HG03025 (cell line): ENCODE results near the gene SECISBP2.
"Not testable (repeated sequence)": the region's sequence is repeated elsewhere in the genome, so short reads cannot be mapped to it uniquely, and the experiment has no call there.

ENCODE experiments used
- ATAC-seq: cut with Tn5 transposase; IDR thresholded peaks from one replicate; pipeline ENCODE4 v1.9.1; 2021; ENCODE audit warnings: mild to moderate bottlenecking, moderate library complexity; ENCODE audit not compliant: unreplicated experiment, low FRiP score

The SECISBP2 gene

GRCh38 chr9:89318123-89319014 is at the start of gene SECISBP2:
Gene SECISBP2 (plus strand): TSS chr9:89318500. CDS start chr9:89318577, 77 bp downstream.
- peak; percentile 87 for ATAC-seq

DNA sequence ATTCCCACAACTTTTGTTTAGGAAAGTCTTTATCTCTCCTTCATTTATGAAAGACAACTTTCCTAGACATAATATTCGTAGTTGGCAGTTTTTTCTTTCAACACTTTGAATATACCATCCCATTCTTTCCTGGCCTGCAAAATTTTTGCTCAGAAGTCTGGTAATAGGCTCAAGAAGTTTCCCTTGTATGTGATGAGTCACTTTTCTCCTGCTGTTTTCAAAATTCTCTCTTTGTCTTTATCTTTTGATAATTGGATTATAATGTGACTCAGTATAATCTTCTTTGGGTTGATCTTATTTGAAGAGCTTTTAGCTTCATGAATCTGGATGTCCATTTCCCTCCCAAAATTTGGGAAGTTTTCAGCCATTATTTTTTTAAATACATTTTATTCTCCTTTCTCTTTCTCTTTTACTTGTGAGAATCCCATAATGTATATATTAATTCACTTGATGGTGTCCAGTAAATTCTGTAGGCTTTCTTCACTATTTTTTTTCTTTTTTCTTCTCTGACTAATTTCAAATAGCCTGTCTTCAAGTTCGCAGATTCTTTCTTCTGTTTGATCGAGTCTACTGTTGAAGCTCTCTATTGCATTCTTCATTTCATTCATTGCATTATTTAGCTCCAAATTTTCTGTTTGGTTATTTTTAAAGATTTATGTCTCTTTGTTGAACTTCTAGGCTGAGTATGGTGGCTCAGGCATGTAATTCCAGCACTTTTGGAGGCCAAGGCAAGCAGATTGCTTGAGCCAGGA is 44.6 kb upstream of the SECISBP2 start:
- ATAC-seq: no peak

GRCh38 chr9:89274838-89275237 is 43.5 kb upstream of the SECISBP2 start:
- ATAC-seq: no peak

GRCh38 chr9:89276040-89276439 is 42.3 kb upstream of the SECISBP2 start:
- ATAC-seq: not testable (repeated sequence)

DNA sequence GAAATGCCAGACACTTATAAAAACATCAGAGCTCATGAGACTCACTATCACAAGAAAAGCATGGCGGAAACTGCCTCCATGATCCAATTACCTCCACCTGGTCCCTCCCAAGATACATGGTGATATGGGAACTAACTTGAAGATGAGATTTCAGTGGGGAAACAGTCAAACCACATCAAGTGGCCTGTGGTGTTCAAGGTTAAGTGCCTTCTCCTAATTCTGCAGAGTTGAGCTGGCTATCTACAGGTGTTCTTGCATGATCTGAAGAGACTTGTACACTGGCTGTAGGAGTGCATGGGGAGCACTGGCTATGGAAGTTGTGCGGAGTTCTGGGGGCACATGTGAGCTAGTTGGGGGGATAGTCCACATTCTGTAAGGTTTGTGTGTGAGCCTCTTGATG is 41.3 kb upstream of the SECISBP2 start:
- ATAC-seq: no peak

GRCh38 chr9:89277454-89277853 is 40.8 kb upstream of the SECISBP2 start:
- ATAC-seq: no peak

DNA sequence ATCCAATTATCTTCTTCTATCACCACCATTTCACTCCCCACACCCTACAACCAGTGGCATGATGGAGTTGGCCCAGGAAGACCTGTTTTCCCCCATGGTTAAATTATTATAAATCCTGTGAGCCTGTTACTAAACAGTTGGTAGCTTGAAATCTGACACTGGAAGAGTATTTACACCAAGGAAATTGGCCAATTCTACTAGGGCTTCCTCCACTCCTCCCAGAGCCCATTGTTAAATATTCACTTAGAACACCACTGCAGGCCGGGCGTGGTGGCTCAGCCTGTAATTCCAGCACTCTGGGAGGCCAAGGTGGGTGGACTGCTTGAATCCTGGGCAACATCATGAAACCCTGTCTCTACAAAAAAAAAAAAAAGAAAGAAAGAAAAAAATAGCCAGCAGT is 39.7 kb upstream of the SECISBP2 start:
- ATAC-seq: no peak

- ATAC-seq: no peak
These were observed 39.1 kb upstream of the SECISBP2 start for GRCh38 chr9:89278997-89279739.

DNA sequence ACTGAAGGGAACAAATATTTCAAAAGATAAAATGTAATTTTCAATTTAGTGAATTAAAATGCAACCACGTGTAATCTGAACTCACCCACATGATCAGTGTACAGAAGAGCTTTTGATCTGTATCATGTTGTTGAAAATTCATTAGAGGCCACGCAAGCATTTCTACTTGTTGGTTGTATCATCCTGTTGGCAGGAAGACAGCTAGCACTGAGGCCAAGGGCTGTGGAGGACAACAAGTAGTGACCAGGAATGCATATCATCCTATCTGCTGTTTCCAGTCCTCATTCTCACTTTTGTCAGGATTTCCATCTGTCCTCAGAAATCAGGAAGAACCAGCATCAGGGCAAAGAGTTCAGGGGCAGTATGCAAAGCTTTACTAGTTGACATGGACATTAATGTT is 37.2 kb upstream of the SECISBP2 start:
- ATAC-seq: no peak

DNA sequence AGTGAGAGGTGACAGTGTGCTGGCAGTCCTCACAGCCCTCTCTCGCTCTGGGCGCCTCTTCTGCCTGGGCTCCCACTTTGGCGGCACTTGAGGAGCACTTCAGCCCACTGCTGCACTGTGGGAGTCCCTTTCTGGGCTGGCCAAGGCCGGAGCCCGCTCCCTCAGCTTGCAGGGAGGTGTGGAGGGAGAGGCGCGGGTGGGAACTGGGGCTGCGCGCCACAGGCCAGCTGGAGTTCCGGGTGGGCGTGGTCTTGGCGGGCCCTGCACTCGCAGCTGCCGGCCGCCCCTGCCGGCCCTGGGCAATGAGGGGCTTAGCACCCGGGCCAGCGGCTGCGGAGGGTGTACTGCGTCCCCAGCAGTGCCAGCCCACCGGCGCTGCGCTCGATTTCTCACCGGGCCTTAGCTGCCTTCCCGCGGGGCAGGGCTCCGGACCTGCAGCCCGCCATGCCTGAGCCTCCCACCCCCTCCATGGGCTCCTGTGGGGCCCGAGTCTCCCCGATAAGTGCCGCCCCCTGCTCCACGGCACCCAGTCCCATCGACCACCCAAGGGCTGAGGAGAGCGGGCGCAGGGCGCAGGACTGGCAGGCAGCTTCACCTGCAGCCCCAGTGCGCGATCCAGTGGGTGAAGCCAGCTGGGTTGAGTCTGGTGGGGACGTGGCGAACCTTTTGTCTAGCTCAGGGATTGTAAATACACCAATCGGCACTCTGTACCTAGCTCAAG is 35.9 kb upstream of the SECISBP2 start:
- not testable (repeated sequence) for ATAC-seq

DNA sequence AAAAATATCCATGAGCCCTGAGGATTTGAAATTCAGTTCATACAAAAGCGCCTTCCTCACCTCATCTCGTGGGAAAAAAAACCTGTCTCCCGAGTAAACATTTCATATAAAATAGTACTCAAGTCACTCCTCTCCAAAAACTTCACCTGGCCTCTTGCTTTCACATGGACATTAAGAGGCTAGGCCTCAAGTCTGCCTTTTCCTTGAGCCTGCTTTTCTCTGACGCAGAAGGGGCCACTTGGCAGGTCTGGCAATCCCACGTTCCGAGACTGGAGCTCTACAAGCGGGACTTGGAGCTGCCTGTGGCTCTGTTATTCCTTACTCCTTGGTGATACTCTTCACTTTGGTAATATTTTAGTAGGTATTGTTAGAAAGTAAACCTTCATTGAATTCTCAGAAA is 34.2 kb upstream of the SECISBP2 start:
- ATAC-seq: no peak

DNA sequence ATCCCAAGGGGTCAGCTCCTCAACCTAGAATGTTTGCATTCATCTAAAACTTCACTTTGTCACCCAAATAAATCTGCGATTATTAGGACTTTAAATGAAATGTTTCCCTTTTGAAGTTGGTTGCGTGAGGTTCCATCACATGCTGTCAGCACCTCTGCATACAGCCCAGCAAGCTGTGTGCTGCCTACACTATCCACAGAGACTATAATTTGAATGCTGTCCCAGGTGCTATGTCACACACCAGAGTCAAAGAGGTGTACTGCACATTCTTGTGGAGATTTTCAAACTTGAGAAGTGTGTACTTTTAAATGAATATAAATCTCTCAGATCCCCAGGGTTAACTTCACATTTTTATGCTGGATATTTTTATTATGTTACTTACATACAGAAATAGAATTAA is 26.6 kb upstream of the SECISBP2 start:
- no peak for ATAC-seq

DNA sequence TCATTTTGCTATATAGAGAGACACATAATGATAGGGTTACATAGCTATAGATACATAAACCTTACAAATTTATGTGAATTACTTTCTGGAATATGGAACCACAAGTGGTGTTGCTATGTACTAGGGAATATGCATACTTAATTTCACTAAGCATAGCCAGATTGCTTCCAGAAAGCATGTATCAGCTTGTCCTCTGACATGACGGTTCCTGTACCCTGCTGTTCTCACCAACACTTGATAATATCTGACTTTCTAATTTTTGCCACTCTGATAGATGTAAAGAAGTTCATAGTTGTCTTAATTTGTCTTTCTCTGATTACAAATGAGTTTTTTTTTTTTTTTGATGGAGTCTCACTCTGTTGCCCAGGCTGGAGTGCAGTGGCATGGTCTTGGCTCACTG is 25.3 kb upstream of the SECISBP2 start:
- no peak for ATAC-seq

DNA sequence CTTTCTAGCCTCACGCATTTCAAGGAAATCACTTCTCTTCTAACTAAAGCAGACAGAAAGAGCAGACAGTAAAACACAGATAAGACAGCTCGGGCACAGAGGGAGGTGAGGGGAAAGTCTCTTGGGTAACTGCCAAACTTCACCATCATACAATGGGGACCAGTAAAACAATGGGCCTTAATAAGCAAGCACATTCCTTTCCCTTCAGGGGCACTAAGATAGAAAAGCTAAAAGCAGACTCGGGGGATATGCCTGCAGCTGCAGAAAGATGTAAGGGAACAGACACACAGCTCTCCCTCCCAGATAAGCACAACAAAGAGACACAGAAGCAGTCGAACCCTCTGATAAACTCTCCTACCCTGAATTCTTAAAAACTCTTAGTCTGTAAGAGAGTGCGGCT is 22.9 kb upstream of the SECISBP2 start:
- no peak for ATAC-seq

GRCh38 chr9:89301996-89302395 is 16.3 kb upstream of the SECISBP2 start:
- ATAC-seq: not testable (repeated sequence)

GRCh38 chr9:89304020-89304833 is 14.1 kb upstream of the SECISBP2 start:
- no peak for ATAC-seq

DNA sequence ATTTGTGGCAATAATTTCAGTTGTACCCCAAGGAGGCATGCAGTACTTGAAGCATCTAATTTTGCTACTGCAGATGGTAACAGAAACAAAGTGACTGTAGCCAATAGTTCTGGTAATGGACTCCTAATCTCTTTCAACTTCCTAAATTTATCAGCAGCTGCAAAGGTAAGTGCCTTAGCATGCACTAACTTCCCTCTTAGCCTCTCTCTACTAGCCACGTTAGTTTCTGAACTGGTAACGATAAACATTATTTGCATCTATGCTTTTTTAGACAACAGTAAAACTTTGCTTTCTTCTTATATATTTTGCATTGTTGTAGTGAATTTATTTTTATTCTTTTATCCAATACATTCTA is 13.5 kb upstream of the SECISBP2 start:
- peak; percentile 83 for ATAC-seq

GRCh38 chr9:89305868-89306267 is 12.4 kb upstream of the SECISBP2 start:
- ATAC-seq: no peak

DNA sequence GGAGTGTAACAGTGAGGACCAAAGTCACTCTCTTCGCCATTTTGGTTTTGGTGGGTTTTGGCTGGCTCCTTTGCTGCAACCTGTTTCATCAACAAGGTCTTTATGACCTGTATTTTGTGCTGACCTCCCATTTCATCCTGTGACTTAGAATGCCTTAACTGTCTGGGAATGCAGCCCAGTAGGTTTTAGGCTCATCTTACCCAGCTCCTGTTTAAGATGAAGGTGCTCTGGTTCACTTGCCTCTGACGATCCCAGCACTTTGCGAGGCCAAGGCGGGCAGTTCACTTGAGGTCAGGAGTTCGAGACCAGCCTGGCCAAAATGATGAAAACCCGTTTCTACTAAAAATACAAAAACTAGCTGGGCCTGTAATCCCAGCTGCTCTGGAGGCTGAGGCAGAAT is 9.1 kb upstream of the SECISBP2 start:
- ATAC-seq: no peak
